HEK293 (cell line): ENCODE results near the gene SLC41A1.

Experiments
- CTCF ChIA-PET: fragments of 350-600 bp; formaldehyde crosslinking; extraction: SDS; loops from one replicate; lab custom pipeline; 2021; ENCODE audit warnings: antibody characterized with exemption; lab: Yijun Ruan, JAX
- POLR2A ChIA-PET: fragments of 300-600 bp; formaldehyde crosslinking; extraction: SDS; loops from one replicate; lab custom pipeline; 2020; ENCODE audit warnings: antibody characterized with exemption, inconsistent platforms; lab: Yijun Ruan, JAX
- H3K27ac ChIP-seq: fragments of 200-500 bp; sonication (Bioruptor generic); 2 replicates; pipeline ENCODE4 v1.5.1; 2014; ENCODE audit warnings: low read depth, low read length, control low read depth, inconsistent platforms; ENCODE audit errors: extremely low read depth
- H3K36me3 ChIP-seq, 2 experiments: fragments of 200-500 bp in 1 of 2; sonication (Bioruptor generic) in 1 of 2; 1 replicate in 1 of 2; 2 replicates in 1 of 2; pipeline ENCODE4 v1.5.1; 2014 to 2017; ENCODE audit warnings: inconsistent platforms in 2 of 2, low read length in 2 of 2; ENCODE audit not compliant: control insufficient read depth in 2 of 2, insufficient read depth in 1 of 2
- H3K4me1 ChIP-seq: fragments of 200-500 bp; sonication (Bioruptor generic); 2 replicates; pipeline ENCODE4 v1.5.1; 2014; ENCODE audit warnings: mild to moderate bottlenecking, low read length, inconsistent platforms; ENCODE audit not compliant: control insufficient read depth, insufficient read depth
- H3K4me3 ChIP-seq: 2 replicates; pipeline ENCODE4 v1.5.1; 2011; ENCODE audit warnings: low read depth, mild to moderate bottlenecking, control low read depth, low read length, moderate library complexity
- H3K9me3 ChIP-seq: fragments of 200-500 bp; sonication (Bioruptor generic); 2 replicates; pipeline ENCODE4 v1.5.1; 2014; ENCODE audit warnings: low read depth, low read length, inconsistent platforms; ENCODE audit not compliant: control insufficient read depth, insufficient read depth
- BCL11A ChIP-seq: fragments of 450-650 bp; formaldehyde crosslinking; IDR thresholded peaks from 2 replicates; pipeline ENCODE4 v1.5.1; 2016; ENCODE audit warnings: low read depth, missing biosample characterization, missing genetic modification characterization
- GLI4 ChIP-seq: fragments of 450-650 bp; formaldehyde crosslinking; IDR thresholded peaks from 2 replicates; pipeline ENCODE4 v1.5.1; 2016; ENCODE audit warnings: missing biosample characterization, missing genetic modification characterization
- KLF10 ChIP-seq: fragments of 450-650 bp; IDR thresholded peaks from 2 replicates; pipeline ENCODE4 v1.5.1; 2018; ENCODE audit warnings: missing biosample characterization, mild to moderate bottlenecking, missing genetic modification characterization
- MYNN ChIP-seq: fragments of 450-650 bp; formaldehyde crosslinking; IDR thresholded peaks from 2 replicates; pipeline ENCODE4 v1.5.1; 2016; ENCODE audit warnings: missing biosample characterization, missing genetic modification characterization, borderline replicate concordance
- OVOL3 ChIP-seq: fragments of 450-650 bp; formaldehyde crosslinking; IDR thresholded peaks from 2 replicates; pipeline ENCODE4 v1.5.1; 2016; ENCODE audit warnings: missing biosample characterization, missing genetic modification characterization
- REST ChIP-seq: fragments of 450-650 bp; formaldehyde crosslinking; IDR thresholded peaks from 2 replicates; pipeline ENCODE4 v1.5.1; 2016; ENCODE audit warnings: missing biosample characterization, missing genetic modification characterization
- SETDB1 ChIP-seq: IDR thresholded peaks from one replicate; pipeline ENCODE4 v1.6.1; 2017; ENCODE audit warnings: mild to moderate bottlenecking, low read length, moderate library complexity, mixed read lengths; ENCODE audit not compliant: insufficient read length
- WT1 ChIP-seq: fragments of 450-650 bp; formaldehyde crosslinking; IDR thresholded peaks from 2 replicates; pipeline ENCODE4 v1.5.1; 2016; ENCODE audit warnings: missing biosample characterization, missing genetic modification characterization
- ZBTB21 ChIP-seq: fragments of 450-650 bp; formaldehyde crosslinking; IDR thresholded peaks from 2 replicates; pipeline ENCODE4 v1.5.1; 2017; ENCODE audit warnings: missing biosample characterization, missing genetic modification characterization
- ZBTB44 ChIP-seq: fragments of 450-650 bp; IDR thresholded peaks from 2 replicates; pipeline ENCODE4 v1.5.1; 2018; ENCODE audit warnings: missing biosample characterization, mild to moderate bottlenecking, missing genetic modification characterization
- ZBTB8A ChIP-seq: fragments of 450-650 bp; formaldehyde crosslinking; IDR thresholded peaks from 2 replicates; pipeline ENCODE4 v1.5.1; 2016; ENCODE audit warnings: missing biosample characterization, missing genetic modification characterization
- ZNF146 ChIP-seq: fragments of 450-650 bp; formaldehyde crosslinking; IDR thresholded peaks from 2 replicates; pipeline ENCODE4 v1.5.1; 2016; ENCODE audit warnings: missing biosample characterization, missing genetic modification characterization
- ZNF169 ChIP-seq: fragments of 450-650 bp; formaldehyde crosslinking; IDR thresholded peaks from 2 replicates; pipeline ENCODE4 v1.5.1; 2016; ENCODE audit warnings: missing biosample characterization, missing genetic modification characterization
- ZNF175 ChIP-seq: fragments of 450-650 bp; formaldehyde crosslinking; IDR thresholded peaks from 2 replicates; pipeline ENCODE4 v1.5.1; 2016; ENCODE audit warnings: missing biosample characterization, missing genetic modification characterization
- ZNF211 ChIP-seq: fragments of 450-650 bp; formaldehyde crosslinking; IDR thresholded peaks from 2 replicates; pipeline ENCODE4 v1.5.1; 2016; ENCODE audit warnings: low read depth, missing biosample characterization, missing genetic modification characterization
- ZNF23 ChIP-seq: fragments of 450-650 bp; formaldehyde crosslinking; IDR thresholded peaks from 2 replicates; pipeline ENCODE4 v1.5.1; 2016; ENCODE audit warnings: missing biosample characterization, missing genetic modification characterization, borderline replicate concordance
- ZNF302 ChIP-seq: fragments of 450-650 bp; formaldehyde crosslinking; IDR thresholded peaks from 2 replicates; pipeline ENCODE4 v1.5.1; 2016; ENCODE audit warnings: missing biosample characterization, missing genetic modification characterization, low read depth
- ZNF391 ChIP-seq: fragments of 450-650 bp; formaldehyde crosslinking; IDR thresholded peaks from 2 replicates; pipeline ENCODE4 v1.5.1; 2016; ENCODE audit warnings: low read depth, missing biosample characterization, missing genetic modification characterization, borderline replicate concordance
- ZNF433 ChIP-seq: fragments of 450-650 bp; formaldehyde crosslinking; IDR thresholded peaks from 2 replicates; pipeline ENCODE4 v1.5.1; 2016; ENCODE audit warnings: missing biosample characterization, missing genetic modification characterization, low read depth
- ZNF529 ChIP-seq: fragments of 450-650 bp; formaldehyde crosslinking; IDR thresholded peaks from 2 replicates; pipeline ENCODE4 v1.5.1; 2017; ENCODE audit warnings: missing genetic modification characterization, missing biosample characterization; ENCODE audit not compliant: insufficient replicate concordance
- ZNF544 ChIP-seq: fragments of 450-650 bp; formaldehyde crosslinking; IDR thresholded peaks from 2 replicates; pipeline ENCODE4 v1.5.0; 2017; ENCODE audit warnings: missing biosample characterization, missing genetic modification characterization
- ZNF549 ChIP-seq: fragments of 450-650 bp; IDR thresholded peaks from 2 replicates; pipeline ENCODE4 v1.5.1; 2018; ENCODE audit warnings: missing biosample characterization, missing genetic modification characterization, mild to moderate bottlenecking, inconsistent platforms, moderate library complexity
- ZNF558 ChIP-seq: fragments of 450-650 bp; formaldehyde crosslinking; IDR thresholded peaks from 2 replicates; pipeline ENCODE4 v1.5.1; 2016; ENCODE audit warnings: missing biosample characterization, missing genetic modification characterization
- ZNF623 ChIP-seq: fragments of 450-650 bp; formaldehyde crosslinking; IDR thresholded peaks from 2 replicates; pipeline ENCODE4 v1.5.1; 2016; ENCODE audit warnings: missing biosample characterization, missing genetic modification characterization
- ZNF645 ChIP-seq: fragments of 450-650 bp; formaldehyde crosslinking; IDR thresholded peaks from 2 replicates; pipeline ENCODE4; 2016; ENCODE audit warnings: missing biosample characterization, missing genetic modification characterization
- ZNF660 ChIP-seq: fragments of 450-650 bp; IDR thresholded peaks from 2 replicates; pipeline ENCODE4 v1.5.1; 2018; ENCODE audit warnings: missing biosample characterization, mild to moderate bottlenecking, missing genetic modification characterization
- ZNF837 ChIP-seq: fragments of 450-650 bp; formaldehyde crosslinking; IDR thresholded peaks from 2 replicates; pipeline ENCODE4 v1.5.1; 2016; ENCODE audit warnings: missing biosample characterization, missing genetic modification characterization

The SLC41A1 gene

DNA sequence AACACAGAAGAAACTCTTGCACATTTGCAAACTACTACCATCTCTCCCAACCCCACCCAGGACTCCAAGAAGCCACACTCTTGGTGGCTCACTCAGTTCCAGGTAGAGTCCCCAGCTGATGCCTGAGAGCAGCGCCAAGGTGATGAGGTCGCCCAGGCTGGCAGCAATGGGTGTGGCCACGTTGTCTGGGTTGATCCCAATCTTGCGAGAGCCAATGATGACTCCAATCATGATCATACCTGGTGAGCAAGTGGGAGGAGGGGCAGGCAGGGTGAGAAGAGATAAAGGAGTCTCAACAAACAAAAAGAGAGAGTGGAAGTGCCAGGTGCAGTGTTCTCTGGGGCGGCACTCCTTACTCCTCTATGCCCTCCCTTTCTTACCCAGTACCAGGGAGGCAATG, 14.4 kb downstream of the SLC41A1 start (continued):
- no peak for TF ChIP-seq ZNF529
- TF ChIP-seq, all 188 proteins: peak for 0

- no peak overlapping the region for H3K4me3 ChIP-seq
- H3K9me3 ChIP-seq = no peaks in the 10 kb centered on the region
- CTCF ChIA-PET = interaction anchor here (0.5 to 2.5 kb wide), 4 partner anchors 14 to 180 kb away, joined by 3 to 15 read pairs (median 3); no protein-coding TSS in a partner anchor
- H3K27ac ChIP-seq = no peak overlapping the region
- TF ChIP-seq ZBTB21 (tag by site-specific recombination) = no peak
- TF ChIP-seq KLF10 (tag by site-specific recombination) = no peak
- no peak for TF ChIP-seq ZNF623 (tag by site-specific recombination)
- TF ChIP-seq ZNF837 (tag by site-specific recombination) = no peak
- TF ChIP-seq ZNF175 (tag by site-specific recombination) = no peak
- TF ChIP-seq GLI4 (tag by site-specific recombination) = no peak
- TF ChIP-seq ZNF645 (tag by site-specific recombination) = no peak
- TF ChIP-seq ZNF433 (tag by site-specific recombination) = no peak
- TF ChIP-seq BCL11A = no peak
- no peak for TF ChIP-seq WT1 (tag by site-specific recombination)
- POLR2A ChIA-PET = interaction anchor here (1.7 kb wide), 1 partner anchor 10 kb away, joined by 5 read pairs; no protein-coding TSS in a partner anchor
- no peaks in the 10 kb centered on the region for H3K4me1 ChIP-seq
- peaks cover 0 to 84% of the 10 kb centered on the region in 2 experiments; a peak in 2 of 3 replicates for H3K36me3 ChIP-seq
Measured at GRCh38 chr1:205797168-205797567, 15.8 kb downstream of the SLC41A1 start.

- Histone ChIP-seq H3K9me3 (no peaks in the 10 kb centered on the region), H3K4me1 (no peaks in the 10 kb centered on the region), H3K4me3 (no peak overlapping the region), H3K36me3 (peaks cover 0 to 93% of the 10 kb centered on the region in 2 experiments; a peak in 2 of 3 replicates), H3K27ac (no peak overlapping the region)
- POLR2A ChIA-PET = no interaction called here
- TF ChIP-seq ZNF529 = no peak
- no peak for TF ChIP-seq ZNF558 (tag by site-specific recombination)
- no peak for TF ChIP-seq ZBTB8A (tag by site-specific recombination)
- TF ChIP-seq SETDB1 = no peak
- no peak for TF ChIP-seq ZNF391 (tag by site-specific recombination)
- TF ChIP-seq ZNF549 (tag by site-specific recombination) = no peak
- no peak for TF ChIP-seq MYNN
- no peak for TF ChIP-seq ZNF660 (tag by site-specific recombination)
- TF ChIP-seq ZNF544 (tag by site-specific recombination) = no peak
- no peak for TF ChIP-seq ZNF169 (tag by site-specific recombination)
- TF ChIP-seq ZNF302 = no peak
- TF ChIP-seq ZNF146 = no peak
- no peak for TF ChIP-seq ZNF211 (tag by site-specific recombination)
- no peak for TF ChIP-seq ZBTB44 (tag by site-specific recombination)
- TF ChIP-seq OVOL3 (tag by site-specific recombination) = no peak
- no peak for TF ChIP-seq REST (tag by site-specific recombination)
- no peak for TF ChIP-seq ZNF23 (tag by site-specific recombination)
- CTCF ChIA-PET = interaction anchor here (1.0 to 9.4 kb wide), 4 partner anchors 9 to 184 kb away, joined by 4 to 155 read pairs (median 6); no protein-coding TSS in a partner anchor
Measured at GRCh38 chr1:205794011-205794730, 18.8 kb downstream of the SLC41A1 start.
